ENCODE results near the gene EPHB2. TPM values are rescaled to one million over a fixed set of nuclear protein-coding genes. Genes with fewer than 3 reads are reported as not detected.
"Not testable (repeated sequence)": the region's sequence is repeated elsewhere in the genome, so short reads cannot be mapped to it uniquely, and the experiment has no call there.

The EPHB2 gene
- total RNA-seq, 1 experiment from 2014 or later: 0.79 TPM

DNA sequence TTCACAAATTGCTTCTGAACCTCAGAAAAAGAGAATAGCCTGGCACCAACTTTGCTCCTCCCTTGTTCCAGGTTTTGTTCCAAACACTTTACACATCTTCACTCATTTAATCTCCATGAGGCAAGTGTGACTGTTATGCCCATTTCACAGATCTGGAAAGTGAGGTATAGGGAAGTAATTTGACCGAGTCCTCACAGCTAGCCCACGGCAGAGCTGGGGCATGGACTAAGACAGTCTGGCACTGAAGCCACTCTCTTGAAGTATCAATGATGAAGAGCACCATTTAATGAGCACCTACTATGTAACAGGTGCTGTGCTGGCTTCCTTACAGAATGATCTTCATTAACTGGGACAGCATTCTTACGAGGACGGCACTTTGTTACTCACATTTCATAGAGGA lies 38.6 kb upstream of the EPHB2 start:
- H3K27ac Mint-ChIP-seq (ENCODE audit: low read depth, unreplicated experiment): no peak overlapping the region
- intact Hi-C loops (cut with micrococcal nuclease): no loop called here
- no peak for DNase-seq (ENCODE audit: unreplicated experiment)
- no peaks in the 10 kb centered on the region for H3K4me1 Mint-ChIP-seq (ENCODE audit: insufficient read depth, unreplicated experiment)
- no peak overlapping the region for H3K4me3 Mint-ChIP-seq (ENCODE audit: unreplicated experiment)
- TF ChIP-seq, protein P1, sequence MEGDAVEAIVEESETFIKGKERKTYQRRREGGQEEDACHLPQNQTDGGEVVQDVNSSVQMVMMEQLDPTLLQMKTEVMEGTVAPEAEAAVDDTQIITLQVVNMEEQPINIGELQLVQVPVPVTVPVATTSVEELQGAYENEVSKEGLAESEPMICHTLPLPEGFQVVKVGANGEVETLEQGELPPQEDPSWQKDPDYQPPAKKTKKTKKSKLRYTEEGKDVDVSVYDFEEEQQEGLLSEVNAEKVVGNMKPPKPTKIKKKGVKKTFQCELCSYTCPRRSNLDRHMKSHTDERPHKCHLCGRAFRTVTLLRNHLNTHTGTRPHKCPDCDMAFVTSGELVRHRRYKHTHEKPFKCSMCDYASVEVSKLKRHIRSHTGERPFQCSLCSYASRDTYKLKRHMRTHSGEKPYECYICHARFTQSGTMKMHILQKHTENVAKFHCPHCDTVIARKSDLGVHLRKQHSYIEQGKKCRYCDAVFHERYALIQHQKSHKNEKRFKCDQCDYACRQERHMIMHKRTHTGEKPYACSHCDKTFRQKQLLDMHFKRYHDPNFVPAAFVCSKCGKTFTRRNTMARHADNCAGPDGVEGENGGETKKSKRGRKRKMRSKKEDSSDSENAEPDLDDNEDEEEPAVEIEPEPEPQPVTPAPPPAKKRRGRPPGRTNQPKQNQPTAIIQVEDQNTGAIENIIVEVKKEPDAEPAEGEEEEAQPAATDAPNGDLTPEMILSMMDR (IDR thresholded peaks at IDR 0.05; ENCODE audit: unreplicated experiment): no peak
- ChIA-PET POLR2A (no interaction called here), CTCF (interaction anchor here (0.6 to 3.6 kb wide), 6 partner anchors 110 to 292 kb away, joined by 4 to 28 read pairs (median 6); no protein-coding TSS in a partner anchor)
- H3K27me3 Mint-ChIP-seq (ENCODE audit: insufficient read depth, unreplicated experiment): peaks cover 45% of the 10 kb centered on the region
- BruUV-seq (replicated peaks): no TSS peak
- no peaks in the 10 kb centered on the region for H3K9me3 Mint-ChIP-seq (ENCODE audit: unreplicated experiment)
- no peaks in the 10 kb centered on the region for H3K36me3 Mint-ChIP-seq (ENCODE audit: insufficient read depth, unreplicated experiment)

DNA sequence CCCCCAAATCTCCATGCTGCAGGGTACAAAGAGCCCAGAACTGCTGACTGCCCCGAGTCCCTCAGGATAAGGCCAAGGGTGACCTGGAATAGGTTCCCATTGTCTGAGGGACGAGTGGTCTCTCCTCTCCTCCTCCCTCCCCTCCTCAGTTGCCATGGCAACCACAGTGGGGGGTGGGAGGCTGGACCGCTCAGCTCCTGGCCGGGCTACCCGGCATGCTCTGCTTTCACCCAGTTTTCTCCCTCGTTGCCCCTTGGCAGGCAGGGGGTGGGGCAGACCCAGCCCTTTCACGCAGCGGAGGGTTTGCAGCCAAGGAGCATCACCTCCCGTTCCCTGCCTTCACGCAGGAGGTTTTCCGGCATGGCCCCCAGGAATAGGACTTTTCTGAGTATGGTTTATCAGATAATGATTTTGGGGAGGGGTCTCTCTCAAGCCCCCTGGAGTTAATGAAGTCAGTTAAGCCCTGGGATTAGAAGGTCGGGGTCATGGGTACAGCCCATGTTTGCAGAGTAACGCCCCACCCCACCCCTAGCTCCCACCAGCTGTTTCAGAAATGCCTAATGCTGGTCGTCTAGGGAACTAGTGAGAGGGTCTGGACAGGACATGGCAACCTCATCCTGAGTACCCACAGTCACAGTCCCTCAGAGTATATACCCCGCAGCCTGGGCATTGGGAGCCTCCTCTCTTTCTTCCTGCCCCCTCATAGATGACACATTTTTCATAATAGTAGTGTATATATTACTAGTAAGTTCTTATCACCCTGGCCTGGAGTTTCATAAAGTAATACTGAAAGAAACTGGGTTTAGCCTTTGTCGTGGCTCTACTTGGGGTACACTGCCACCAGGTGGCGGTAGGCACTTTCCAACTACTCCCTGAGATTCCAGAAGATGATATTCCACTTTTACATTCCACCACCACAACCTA lies 36.9 kb upstream of the EPHB2 start:
- ChIA-PET POLR2A (no interaction called here), CTCF (interaction anchor here (0.5 to 3.6 kb wide), 17 partner anchors 10 to 364 kb away, joined by 3 to 28 read pairs (median 5); no protein-coding TSS in a partner anchor)
- Mint-ChIP-seq H3K27me3 (ENCODE audit: insufficient read depth, unreplicated experiment) (peaks cover 27% of the 10 kb centered on the region), H3K36me3 (ENCODE audit: insufficient read depth, unreplicated experiment) (no peaks in the 10 kb centered on the region), H3K9me3 (ENCODE audit: unreplicated experiment) (no peaks in the 10 kb centered on the region), H3K4me3 (ENCODE audit: unreplicated experiment) (no peak overlapping the region), H3K27ac (ENCODE audit: low read depth, unreplicated experiment) (no peak overlapping the region), H3K4me1 (ENCODE audit: insufficient read depth, unreplicated experiment) (no peaks in the 10 kb centered on the region)
- TF ChIP-seq, protein P1 (IDR thresholded peaks at IDR 0.05; ENCODE audit: unreplicated experiment): peak; percentile 79
- intact Hi-C loops (cut with micrococcal nuclease): loop anchor here (1.0 kb wide), 3 partner anchors 216 to 291 kb away; no protein-coding TSS in a partner anchor
- peak; percentile 63 for DNase-seq (ENCODE audit: unreplicated experiment)
- no TSS peak for BruUV-seq (replicated peaks)

DNA sequence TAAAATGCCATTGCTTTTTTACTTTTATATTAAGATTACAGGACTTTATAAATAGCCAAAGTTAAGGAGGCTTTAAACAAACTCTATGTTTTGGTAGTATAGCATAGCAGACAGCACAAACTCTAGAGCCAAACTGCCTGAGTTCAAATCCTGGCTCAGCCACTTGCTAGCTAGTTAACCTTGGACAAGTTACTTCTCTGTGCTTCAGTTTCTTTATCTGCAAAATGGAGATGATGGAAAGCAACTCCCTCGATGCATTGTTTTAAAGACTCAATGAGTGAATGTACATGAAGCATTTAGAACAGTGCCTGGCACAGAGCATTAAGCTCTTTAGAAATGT lies 36.3 kb upstream of the EPHB2 start:
- Mint-ChIP-seq H3K36me3 (ENCODE audit: insufficient read depth, unreplicated experiment) (no peaks in the 10 kb centered on the region), H3K4me3 (ENCODE audit: unreplicated experiment) (no peak overlapping the region), H3K4me1 (ENCODE audit: insufficient read depth, unreplicated experiment) (no peaks in the 10 kb centered on the region), H3K9me3 (ENCODE audit: unreplicated experiment) (no peaks in the 10 kb centered on the region), H3K27ac (ENCODE audit: low read depth, unreplicated experiment) (no peak overlapping the region), H3K27me3 (ENCODE audit: insufficient read depth, unreplicated experiment) (peaks cover 21% of the 10 kb centered on the region)
- ChIA-PET CTCF (interaction anchor here (0.6 to 3.6 kb wide), 18 partner anchors 10 to 364 kb away, joined by 3 to 28 read pairs (median 4); no protein-coding TSS in a partner anchor), POLR2A (no interaction called here)
- DNase-seq (ENCODE audit: unreplicated experiment): no peak
- no TSS peak for BruUV-seq (replicated peaks)
- TF ChIP-seq, protein P1 (IDR thresholded peaks at IDR 0.05; ENCODE audit: unreplicated experiment): no peak
- intact Hi-C loops (cut with micrococcal nuclease): loop anchor here (1.0 kb wide), 3 partner anchors 215 to 290 kb away; no protein-coding TSS in a partner anchor

DNA sequence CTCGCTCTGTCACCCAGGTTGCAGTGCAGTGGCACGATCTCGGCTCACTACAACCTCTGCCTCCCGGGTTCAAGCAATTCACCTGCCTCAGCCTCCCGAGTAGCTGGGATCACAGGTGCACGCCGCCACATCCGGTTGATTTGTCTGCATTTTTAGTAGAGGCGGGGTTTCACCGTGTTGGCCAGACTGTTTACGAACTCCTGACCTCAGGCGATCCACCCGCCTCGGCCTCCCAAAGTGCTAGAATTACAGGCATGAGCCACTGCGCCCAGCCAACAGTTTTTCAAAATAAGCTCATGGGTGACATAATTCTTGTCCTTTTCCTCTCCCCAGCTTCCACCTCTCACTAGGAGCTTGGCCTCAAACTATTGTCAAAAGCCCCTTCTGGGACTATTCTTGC lies 34.5 kb upstream of the EPHB2 start:
- peaks cover 13% of the 10 kb centered on the region for H3K27me3 Mint-ChIP-seq (ENCODE audit: insufficient read depth, unreplicated experiment)
- CTCF ChIA-PET: interaction anchor here (0.6 to 2.1 kb wide), 7 partner anchors 16 to 1149 kb away, joined by 3 to 7 read pairs (median 4); no protein-coding TSS in a partner anchor
- H3K27ac Mint-ChIP-seq (ENCODE audit: low read depth, unreplicated experiment); H3K9me3 Mint-ChIP-seq (ENCODE audit: unreplicated experiment); H3K4me3 Mint-ChIP-seq (ENCODE audit: unreplicated experiment); POLR2A ChIA-PET; DNase-seq (ENCODE audit: unreplicated experiment); intact Hi-C loops (cut with micrococcal nuclease); H3K4me1 Mint-ChIP-seq (ENCODE audit: insufficient read depth, unreplicated experiment); BruUV-seq (replicated peaks); H3K36me3 Mint-ChIP-seq (ENCODE audit: insufficient read depth, unreplicated experiment): not testable (repeated sequence)

Measured in MCF 10A (cell line).